GM13977 (cell line): ENCODE data around the gene PIK3R6.

Experiments used
- DNase-seq: peaks from one replicate; pipeline ENCODE4 v3.0.0; 2012; ENCODE audit warnings: low spot score
- CTCF ChIP-seq: IDR thresholded peaks from 2 replicates; pipeline ENCODE4 v1.5.1; 2012; ENCODE audit warnings: mild to moderate bottlenecking, control low read depth; ENCODE audit not compliant: insufficient read depth; ENCODE audit errors: extremely low read depth, missing control alignments
- in situ Hi-C: fragments of 300-500 bp; cut with MboI; formaldehyde crosslinking; loops from one replicate; pipeline ENCODE4 v1.12.0; 2022; ENCODE audit warnings: low sequenced_read_pairs, low pct_unique_long_range_greater_than_20kb, mixed read lengths, inconsistent platforms; ENCODE audit not compliant: unreplicated experiment

Gene PIK3R6

GRCh38 chr17:8798846-8799569 is 68.5 kb downstream of the PIK3R6 start, which contains the start of gene MFSD6L:
MFSD6L (minus strand) TSS chr17:8799365; CDS start chr17:8799120, 245 bp downstream.
- no peak for TF ChIP-seq CTCF
- DNase-seq: no peak
- in situ Hi-C loops: no loop called here

- no peak for TF ChIP-seq CTCF
- DNase-seq: no peak
Measured at GRCh38 chr17:8798176-8798845, 69.2 kb downstream of the PIK3R6 start.

GRCh38 chr17:8797621-8798175 is 69.8 kb downstream of the PIK3R6 start:
- in situ Hi-C loops: no loop called here
- no peak for TF ChIP-seq CTCF
- no peak for DNase-seq

More at GRCh38 chr17:8798176-8798845, 69.2 kb downstream of the PIK3R6 start:
- in situ Hi-C loops: no loop called here

- DNase-seq: no peak
- in situ Hi-C loops: no loop called here
- TF ChIP-seq CTCF: no peak
Measured at GRCh38 chr17:8794636-8795035, 72.8 kb downstream of the PIK3R6 start.

- DNase-seq: no peak
- in situ Hi-C loops: no loop called here
- TF ChIP-seq CTCF: no peak
Measured at GRCh38 chr17:8793649-8794048, 73.8 kb downstream of the PIK3R6 start.

GRCh38 chr17:8792646-8793045 is 74.8 kb downstream of the PIK3R6 start:
- DNase-seq: no peak
- in situ Hi-C loops: no loop called here
- no peak for TF ChIP-seq CTCF
